K562 (cell line): Measurements from ENCODE around the gene PDGFA. TPM values are rescaled to one million over a fixed set of nuclear protein-coding genes. Genes with fewer than 3 reads are reported as not detected.
A peak's percentile ranks its signal among the peaks of the same experiment; 100 is the strongest.

Experiments used
- CBX5 ChIP-seq: IDR thresholded peaks from 2 replicates; pipeline ENCODE4 v1.6.1; 2014; ENCODE audit warnings: low read depth, borderline replicate concordance
- DLX4 ChIP-seq: fragments of 250-450 bp; sonication (Bioruptor Pico); IDR thresholded peaks from 2 replicates; pipeline ENCODE4 v1.6.1; 2021; ENCODE audit warnings: mild to moderate bottlenecking
- ELK1 ChIP-seq: sonication (generic); formaldehyde crosslinking; IDR thresholded peaks from 2 replicates; pipeline ENCODE4 v1.8.1; 2022; ENCODE audit warnings: missing genetic modification reagents
- HDAC2 ChIP-seq: fragments of 450-650 bp; IDR thresholded peaks from 2 replicates; pipeline ENCODE4 v1.6.1; 2016; ENCODE audit warnings: mild to moderate bottlenecking
- HLTF ChIP-seq: fragments of 450-650 bp; IDR thresholded peaks from 2 replicates; pipeline ENCODE4 v1.6.1; 2016
- HNRNPL ChIP-seq: fragments of 200-400 bp; formaldehyde crosslinking; IDR thresholded peaks from 2 replicates; pipeline ENCODE4 v1.6.1; 2017; ENCODE audit warnings: low read depth, mild to moderate bottlenecking, low read length
- KLF6 ChIP-seq: fragments of 250-450 bp; sonication (Bioruptor Pico); IDR thresholded peaks from 2 replicates; pipeline ENCODE4 v1.4.0; 2020; ENCODE audit warnings: mild to moderate bottlenecking, moderate library complexity, borderline replicate concordance
- MED1 ChIP-seq: sonication (generic); formaldehyde crosslinking; IDR thresholded peaks from 2 replicates; pipeline ENCODE4 v1.8.1; 2023; ENCODE audit warnings: missing genetic modification reagents, borderline replicate concordance
- MTA1 ChIP-seq: fragments of 450-650 bp; IDR thresholded peaks from 2 replicates; pipeline ENCODE4 v1.6.1; 2017; ENCODE audit warnings: borderline replicate concordance
- MYBL2 ChIP-seq, 2 experiments: fragments of 450-650 bp in 1 of 2; sonication (generic) in 1 of 2; formaldehyde crosslinking in 1 of 2; IDR thresholded peaks; 2 replicates each; pipeline versions ENCODE4 v1.6.1 to v1.8.1; 2017 to 2022; ENCODE audit warnings: borderline replicate concordance in 1 of 2, inconsistent platforms in 1 of 2, low read depth in 1 of 2, mild to moderate bottlenecking in 1 of 2, missing genetic modification reagents in 1 of 2, moderate library complexity in 1 of 2
- NFE2L1 ChIP-seq: fragments of 450-650 bp; IDR thresholded peaks from 2 replicates; pipeline ENCODE4 v1.6.1; 2016; ENCODE audit warnings: missing genetic modification characterization, low read depth, mild to moderate bottlenecking, missing compliant biosample characterization, moderate library complexity, borderline replicate concordance
- PPARD ChIP-seq: fragments of 250-450 bp; sonication (Bioruptor Pico); IDR thresholded peaks from 2 replicates; pipeline ENCODE4 v1.8.0; 2022; ENCODE audit warnings: inconsistent platforms, mild to moderate bottlenecking, moderate library complexity
- PTBP1 ChIP-seq: fragments of 200-400 bp; formaldehyde crosslinking; IDR thresholded peaks from 2 replicates; pipeline ENCODE4 v1.6.1; 2017; ENCODE audit warnings: low read depth, low read length
- RREB1 ChIP-seq: fragments of 250-450 bp; sonication (Bioruptor Pico); IDR thresholded peaks from 2 replicates; pipeline ENCODE4 v1.4.0; 2020
- ZNF224 ChIP-seq: sonication (generic); formaldehyde crosslinking; IDR thresholded peaks from 2 replicates; pipeline ENCODE4 v1.8.0; 2022; ENCODE audit warnings: mild to moderate bottlenecking, missing genetic modification reagents
- ZNF282 ChIP-seq: sonication (generic); formaldehyde crosslinking; IDR thresholded peaks from 2 replicates; pipeline ENCODE4 v1.8.1; 2023; ENCODE audit warnings: missing genetic modification reagents
- ZNF584 ChIP-seq: fragments of 200-800 bp; sonication (Bioruptor generic); IDR thresholded peaks from 2 replicates; pipeline ENCODE4 v1.6.1; 2016; ENCODE audit warnings: low read depth, mild to moderate bottlenecking, missing genetic modification characterization, missing compliant biosample characterization
- ZNF740 ChIP-seq, 3 experiments: fragments of 200-800 bp in 1 of 3; sonication (Bioruptor generic) in 1 of 3; sonication (generic) in 1 of 3; formaldehyde crosslinking in 1 of 3; IDR thresholded peaks; 2 replicates each; pipeline versions ENCODE4 v1.6.1 to v1.8.0; 2016 to 2022; ENCODE audit warnings: mild to moderate bottlenecking in 2 of 3, missing compliant biosample characterization in 2 of 3, missing genetic modification characterization in 2 of 3, missing genetic modification reagents in 1 of 3
- polyA plus RNA-seq, 8 experiments: library from polyadenylated mRNA; depleted of rRNA in 4 of 8; stranded (reverse) in 5 of 8; unstranded in 3 of 8; fragments of >200 nt; fragmentation: Nextera tagmentation in 2 of 8; fragmentation: Illumina TruSeq in 1 of 8; extraction: Ambion mirVana in 2 of 8; extraction: Trizol in 1 of 8; gene quantifications; 2 replicates each; pipeline versions ENCODE4 v1.2.1 to v1.2.3, GENCODE V29; 2011 to 2014; ENCODE audit warnings: inconsistent platforms in 1 of 8, missing spikeins in 1 of 8
- total RNA-seq, 7 experiments: library from RNA; depleted of rRNA in 6 of 7; stranded (reverse); fragments of >200 nt in 6 of 7; fragmentation: Illumina TruSeq in 2 of 7; extraction: Trizol in 2 of 7; gene quantifications; 2 replicates each; pipeline versions ENCODE4 v1.2.1 to v1.2.3, GENCODE V29; 2011 to 2021; ENCODE audit warnings: low replicate concordance in 1 of 7

The PDGFA gene
- total and polyA plus RNA-seq, 9 of the 15 experiments (the other 6 are each of a cell fraction or from before 2014, with no cell fraction given) = 2.5 to 10.2 (median 4.6) TPM

GRCh38 chr7:519484-520390 lies at the start of gene PDGFA (continued):
- no peak for TF ChIP-seq RREB1
- no peak for TF ChIP-seq KLF6 (CRISPR knock-in tag)
- no peak for TF ChIP-seq MYBL2 (IDR thresholded peaks at IDR 0.05; ENCODE audit: low read depth)
- TF ChIP-seq MYBL2 (CRISPR knock-in tag; IDR thresholded peaks at IDR 0.05; ENCODE audit: borderline replicate concordance) = no peak
- no peak for TF ChIP-seq PPARD (CRISPR knock-in tag)
- no peak for TF ChIP-seq HLTF
- no peak for TF ChIP-seq PTBP1
- TF ChIP-seq CBX5 = no peak
- TF ChIP-seq MTA1 = no peak
- TF ChIP-seq ZNF584 = no peak
- TF ChIP-seq ZNF740 (CRISPR knock-in tag; IDR thresholded peaks at IDR 0.05) = no peak
- TF ChIP-seq ZNF740 (tag; IDR thresholded peaks at IDR 0.05) = peak in 1 of 2 experiments; percentile 68; a peak in 2 of 4 replicates
- no peak for TF ChIP-seq NFE2L1
- TF ChIP-seq MED1 (CRISPR knock-in tag) = no peak
- no peak for TF ChIP-seq ELK1 (CRISPR knock-in tag)
- TF ChIP-seq HNRNPL = peak; percentile 58; the same call in 1 of the 2 replicates
- TF ChIP-seq ZNF224 (CRISPR knock-in tag) = no peak
- no peak for TF ChIP-seq ZNF282 (CRISPR knock-in tag)
- no peak for TF ChIP-seq HDAC2
- TF ChIP-seq DLX4 (CRISPR knock-in tag) = no peak
